A549 (cell line): ENCODE measurements around the gene SUSD3.

Experiments used
- BHLHE40 ChIP-seq: IDR thresholded peaks from 2 replicates; pipeline ENCODE4 v1.6.1; 2012; ENCODE audit warnings: low read depth, low read length, inconsistent platforms
- CTCF ChIP-seq: fragments of >200 bp; sonication (Bioruptor Twin); formaldehyde crosslinking; IDR thresholded peaks from 3 replicates; pipeline ENCODE4 v1.5.1; 2016
- EP300 ChIP-seq, 2 experiments: fragments of >200 bp; sonication (Bioruptor Twin); formaldehyde crosslinking; IDR thresholded peaks; 2 replicates in 1 of 2; 3 replicates in 1 of 2; pipeline ENCODE4 v1.6.1; 2016 to 2017
- FOSB ChIP-seq: fragments of 250-450 bp; sonication (Bioruptor Pico); IDR thresholded peaks from 2 replicates; pipeline ENCODE4 v1.5.0; 2020; ENCODE audit warnings: mild to moderate bottlenecking, moderate library complexity
- POLR2A ChIP-seq: IDR thresholded peaks from 2 replicates; pipeline ENCODE4 v1.6.1; 2012; ENCODE audit warnings: mild to moderate bottlenecking, low read length
- RAD21 ChIP-seq, 2 experiments: fragments of >200 bp in 1 of 2; sonication (Bioruptor Twin) in 1 of 2; formaldehyde crosslinking in 1 of 2; IDR thresholded peaks in 1 of 2; conservative IDR thresholded peaks in 1 of 2; 2 replicates in 1 of 2; 3 replicates in 1 of 2; pipeline ENCODE4 v1.6.1; 2012 to 2018; ENCODE audit warnings: inconsistent platforms in 1 of 2
- ZC3H11A ChIP-seq: fragments of 450-650 bp; IDR thresholded peaks from 2 replicates; pipeline ENCODE4 v1.6.1; 2014; ENCODE audit warnings: antibody characterized with exemption, mild to moderate bottlenecking

- TF ChIP-seq CTCF (no peak), ZC3H11A (no peak), EP300 (IDR thresholded peaks at IDR 0.05) (no peak), POLR2A (no peak), BHLHE40 (no peak), RAD21 (conservative IDR thresholded peaks at IDR 0.05 in 1 of 2, IDR thresholded peaks at IDR 0.05 in 1 of 2) (no peak), FOSB (no peak)
These were observed 54.4 kb downstream of the SUSD3 start for GRCh38 chr9:93112864-93113389.
